NCI-H748 (cell line): ENCODE data around the gene CD93.

Source experiments
- DNase-seq: peaks from one replicate; lab custom pipeline; 2025; ENCODE audit not compliant: unreplicated experiment; lab: John Stamatoyannopoulos, UW

The CD93 gene

DNA sequence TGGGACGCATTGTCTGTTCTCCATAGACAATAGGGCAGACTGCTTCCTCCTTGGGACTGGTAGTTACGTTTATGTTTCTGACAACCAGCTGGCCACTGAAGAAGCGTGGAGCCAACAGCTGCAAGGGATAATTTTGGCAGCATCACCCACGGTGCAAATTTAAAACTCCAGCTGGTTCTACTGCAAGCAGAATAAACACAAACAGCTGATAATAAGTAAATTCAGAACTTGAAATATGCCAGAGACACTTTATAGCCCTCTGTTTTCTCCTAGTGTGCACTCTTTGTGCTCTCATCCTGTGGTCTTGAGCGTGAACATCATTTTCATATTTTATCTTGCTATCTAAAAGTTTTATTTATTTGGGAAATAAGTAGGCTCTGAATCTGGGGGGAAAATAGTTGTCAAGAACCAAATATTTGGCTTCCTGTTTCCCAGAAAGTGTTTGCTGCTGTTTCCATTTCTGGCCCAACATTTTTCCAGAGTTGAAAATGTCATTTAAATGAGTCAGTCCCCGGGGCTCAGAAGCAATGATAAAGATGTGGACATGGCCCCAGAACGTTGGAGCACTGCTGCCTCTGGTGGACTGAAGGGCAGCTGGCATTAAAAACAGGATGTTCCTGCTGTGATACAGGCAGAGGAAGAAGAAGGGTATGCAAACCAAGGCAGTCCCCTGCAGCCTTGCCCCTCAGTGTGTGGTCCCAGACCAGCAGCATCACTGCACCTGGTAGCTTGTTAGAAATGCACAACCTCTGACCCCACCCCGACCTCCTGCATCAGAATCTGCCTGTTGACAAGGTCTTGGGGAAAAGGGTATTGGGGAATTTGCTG lies 24.2 kb downstream of the CD93 start:
- DNase-seq, result peak; percentile 82

DNA sequence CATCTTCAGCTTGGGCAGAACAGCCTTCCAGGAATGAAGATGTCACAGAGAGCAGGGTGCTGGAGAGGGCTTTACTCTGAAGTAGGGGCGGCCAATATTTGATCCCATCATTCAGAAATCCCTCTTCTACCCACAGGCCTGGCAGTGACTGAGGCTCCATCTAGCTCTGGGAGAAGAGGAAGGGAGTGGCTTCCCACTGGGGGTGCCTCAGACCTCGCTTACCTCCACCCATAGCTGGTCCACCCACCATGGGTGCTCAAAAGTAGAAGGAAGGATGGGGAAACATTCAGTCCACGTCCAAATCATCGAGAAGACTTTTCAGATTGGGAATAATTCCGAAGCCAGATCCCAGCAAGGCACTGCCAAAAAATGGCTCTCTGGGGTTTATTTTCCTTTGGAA lies 24.9 kb downstream of the CD93 start:
- DNase-seq, result no peak

DNA sequence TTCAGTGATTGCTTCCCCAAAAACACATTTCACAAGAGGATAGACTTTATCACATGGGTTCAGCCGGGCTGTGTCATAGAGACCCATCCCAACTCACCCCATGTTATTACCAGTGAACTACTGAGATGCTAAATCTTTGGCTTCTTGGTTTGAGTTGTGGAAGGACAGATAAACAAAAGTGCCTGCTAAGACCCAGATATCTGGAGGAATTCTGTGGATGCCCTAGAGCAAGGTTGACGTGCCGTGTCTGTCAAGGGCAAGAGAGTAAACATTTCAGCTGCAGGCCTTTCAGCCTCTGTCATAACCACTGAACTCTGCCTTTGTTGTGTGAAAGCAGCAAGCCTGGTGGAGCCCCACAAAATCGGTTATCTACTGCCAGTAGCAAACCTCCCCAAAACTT lies 25.5 kb downstream of the CD93 start:
- no peak for DNase-seq

DNA sequence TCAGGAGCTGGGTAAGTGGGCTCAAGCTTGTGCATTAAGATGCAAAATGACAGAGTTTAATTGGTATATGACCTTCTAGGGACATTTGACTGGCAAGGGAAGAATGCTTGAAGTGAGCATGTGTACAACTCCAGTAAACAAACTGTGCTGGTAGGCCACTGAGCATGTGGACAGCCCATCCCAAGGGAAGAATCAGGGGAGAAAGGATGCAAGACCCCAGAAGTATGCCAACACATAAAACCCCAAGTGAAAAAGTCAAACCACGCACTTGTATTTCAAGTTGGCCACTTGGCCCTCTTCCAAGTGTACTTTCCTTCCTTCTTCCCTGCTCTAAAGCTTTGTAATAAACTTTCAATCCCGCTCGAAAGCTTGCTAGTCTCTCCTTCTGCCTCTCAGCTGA lies 26.3 kb downstream of the CD93 start:
- no peak for DNase-seq

DNA sequence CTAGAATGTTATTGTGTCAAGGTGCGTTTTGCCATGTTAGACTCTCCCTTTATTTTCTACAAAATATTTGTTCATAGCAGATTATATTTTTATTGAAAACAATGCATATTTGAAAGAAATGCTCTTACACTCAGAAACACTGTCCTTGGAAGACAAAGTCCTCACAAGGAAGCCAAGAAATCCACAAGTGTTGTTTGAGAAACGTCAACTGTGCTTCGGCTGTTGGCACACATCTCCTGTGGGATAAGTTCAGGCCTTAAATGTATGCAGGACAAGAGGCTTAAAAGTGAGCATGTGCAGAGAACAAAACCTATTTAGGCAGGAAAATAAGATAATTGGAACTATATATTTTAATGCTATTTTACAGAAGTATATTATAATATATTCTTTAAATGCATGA lies 27.1 kb downstream of the CD93 start:
- no peak for DNase-seq

DNA sequence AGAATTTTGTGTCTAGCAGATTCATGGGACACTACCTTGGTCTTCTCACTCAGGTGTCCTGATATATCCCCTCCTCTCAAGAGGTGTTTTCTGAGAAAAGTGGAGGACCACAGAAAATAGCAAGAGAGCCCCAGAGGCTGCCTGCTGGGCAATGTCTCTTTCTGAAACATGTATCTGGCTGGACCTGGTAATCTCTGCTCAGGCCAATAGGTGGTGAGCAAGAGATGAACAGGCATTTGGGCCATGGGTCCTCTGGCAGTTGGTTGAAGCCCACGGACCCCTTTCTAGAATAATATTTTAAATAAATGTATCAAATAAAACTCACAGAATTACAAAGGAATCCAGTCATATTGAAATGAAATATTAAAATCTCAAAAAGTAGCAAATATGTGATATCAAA lies 27.9 kb downstream of the CD93 start:
- DNase-seq, result no peak

DNA sequence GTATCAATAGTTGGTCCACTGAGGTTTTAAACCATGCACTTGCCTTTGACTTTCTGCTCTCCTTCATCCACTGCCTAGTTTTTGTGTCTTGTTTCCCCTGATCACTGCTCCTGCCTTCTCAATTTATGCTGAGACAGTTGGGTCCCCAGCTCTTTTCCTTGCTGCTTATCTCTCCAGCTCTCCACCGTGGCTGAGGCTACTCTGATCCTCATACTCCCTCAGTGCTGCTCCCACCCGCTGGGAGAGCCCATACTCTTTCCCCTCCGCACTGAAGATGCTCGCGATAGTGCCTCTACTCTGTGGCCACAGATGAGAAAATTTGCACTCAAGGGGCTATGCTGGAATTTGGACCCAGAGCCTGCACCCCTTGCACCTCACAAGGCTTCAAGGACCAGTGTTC lies 33.2 kb downstream of the CD93 start:
- DNase-seq, result no peak

DNA sequence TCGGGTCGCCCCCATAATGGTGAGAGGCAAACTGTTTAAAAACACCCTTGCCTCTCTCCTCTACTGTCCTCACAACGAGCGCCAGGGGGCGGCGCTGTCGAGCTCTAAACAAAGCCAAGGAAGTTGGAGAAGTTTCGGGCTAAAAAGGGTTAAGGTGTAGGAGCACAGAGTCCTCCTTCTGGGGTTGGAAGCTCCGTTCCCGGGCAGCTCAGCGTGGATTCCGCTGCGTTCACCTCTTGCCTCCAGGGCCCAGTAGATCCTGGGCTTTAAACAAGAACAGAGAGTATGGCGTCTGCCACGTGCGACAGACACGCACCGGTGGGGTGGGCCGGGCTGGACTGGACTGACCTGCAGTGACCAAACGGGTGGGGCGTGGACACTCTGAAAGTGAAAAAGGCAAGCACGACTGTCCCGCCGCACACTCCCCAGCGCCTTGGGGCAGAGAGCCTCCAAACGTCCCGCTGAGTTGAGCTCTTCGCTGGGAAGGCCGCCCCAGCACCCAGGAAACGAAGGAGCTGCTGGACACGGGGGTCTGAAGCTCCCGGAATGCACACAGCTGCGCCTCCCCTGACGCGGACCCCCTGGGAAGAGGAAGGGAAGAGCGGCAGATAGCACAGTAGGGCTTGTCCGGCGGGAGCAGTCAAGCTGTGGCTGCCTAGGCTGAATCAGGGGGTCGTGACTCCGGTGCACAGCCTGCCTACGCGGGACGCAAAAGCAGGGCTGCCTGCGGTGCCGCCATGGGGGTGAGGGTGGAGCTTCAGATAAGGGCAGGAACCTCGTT lies 35.1 kb downstream of the CD93 start:
- peak; percentile 89 for DNase-seq

DNA sequence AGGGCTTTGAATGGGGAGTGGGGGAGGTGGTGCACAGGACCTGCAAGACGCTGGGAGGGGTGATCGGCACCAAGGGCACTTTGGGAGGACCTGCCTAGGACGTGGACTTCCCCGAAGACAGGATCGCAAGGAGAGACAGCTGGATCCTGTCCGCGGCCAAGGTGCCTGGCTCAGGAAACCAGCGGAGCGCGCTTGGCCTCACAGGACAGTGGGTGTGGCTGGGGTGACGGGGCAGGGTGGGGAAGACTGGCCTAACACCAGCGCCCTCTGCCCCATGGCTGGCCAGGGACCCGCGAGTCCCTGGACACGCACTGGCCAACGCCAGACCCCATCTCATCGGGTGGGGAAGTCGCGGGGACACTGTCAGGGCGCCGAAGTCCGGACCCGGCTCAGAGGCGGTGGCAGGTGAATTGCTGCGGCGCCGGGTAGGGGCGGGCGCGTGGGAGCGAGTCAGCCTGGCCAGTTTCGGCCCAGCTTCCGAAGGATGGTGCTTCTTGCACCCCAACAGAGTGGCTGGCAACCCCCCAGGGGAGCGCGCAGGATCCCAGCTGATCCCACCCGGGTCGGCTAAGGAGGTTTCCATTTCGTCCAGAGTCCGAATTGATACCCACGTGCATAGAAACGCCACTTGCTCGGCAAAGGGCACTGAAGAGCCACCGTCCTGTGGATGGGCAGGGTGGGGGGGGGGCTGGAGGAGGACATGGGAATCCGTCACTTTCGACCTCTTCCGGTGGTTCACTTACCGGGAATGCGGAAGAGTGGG lies 35.9 kb downstream of the CD93 start:
- DNase-seq, result peak; percentile 76

DNA sequence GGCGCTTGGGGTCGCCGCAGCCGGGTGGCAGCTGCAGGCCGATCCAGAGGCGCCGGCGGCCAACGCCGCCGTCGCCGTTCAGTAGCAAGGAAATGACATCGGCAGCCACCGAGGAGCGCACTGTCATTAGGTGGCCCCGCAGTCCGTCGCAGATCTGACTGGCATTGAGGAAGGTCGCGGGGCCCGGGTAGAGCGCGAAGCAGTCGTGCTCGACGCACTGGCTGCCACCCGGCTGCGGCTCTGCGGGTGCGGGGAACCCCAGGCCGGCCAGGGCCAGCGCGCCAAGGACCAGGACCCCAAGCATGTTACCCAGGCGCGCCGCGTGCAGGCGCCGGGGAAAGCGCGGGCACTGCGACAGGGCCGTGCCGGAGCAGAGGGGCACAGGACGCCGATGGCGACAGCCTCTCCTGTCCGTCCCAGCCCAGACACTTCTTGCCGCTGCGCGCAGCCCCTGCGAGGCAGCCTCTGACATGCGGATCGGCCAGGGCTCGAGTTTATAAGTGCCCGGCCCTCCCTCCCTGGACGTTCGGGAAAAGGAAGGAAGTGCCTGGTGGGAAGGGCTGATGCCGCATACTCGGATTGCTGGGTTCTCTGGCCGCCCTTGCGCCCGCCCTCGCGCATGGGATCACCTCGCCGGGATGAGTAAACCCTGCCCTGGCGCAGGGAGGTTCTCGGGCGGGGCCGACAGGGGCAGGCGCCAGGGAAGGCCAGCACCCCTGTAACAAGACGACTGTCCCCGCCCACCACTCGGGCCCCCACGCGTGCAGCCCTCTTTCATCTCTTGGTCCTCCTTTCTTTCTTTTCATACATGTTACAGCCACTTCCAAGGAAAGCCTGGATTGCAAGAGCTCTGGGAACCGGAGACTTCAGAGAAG lies 36.7 kb downstream of the CD93 start, which contains the start of gene THBD:
Gene THBD, minus strand, starts transcription at position 472 of the 875 bp plus-strand sequence. Its CDS starts 168 bp downstream, at position 304.
- DNase-seq, result peak; percentile 90

DNA sequence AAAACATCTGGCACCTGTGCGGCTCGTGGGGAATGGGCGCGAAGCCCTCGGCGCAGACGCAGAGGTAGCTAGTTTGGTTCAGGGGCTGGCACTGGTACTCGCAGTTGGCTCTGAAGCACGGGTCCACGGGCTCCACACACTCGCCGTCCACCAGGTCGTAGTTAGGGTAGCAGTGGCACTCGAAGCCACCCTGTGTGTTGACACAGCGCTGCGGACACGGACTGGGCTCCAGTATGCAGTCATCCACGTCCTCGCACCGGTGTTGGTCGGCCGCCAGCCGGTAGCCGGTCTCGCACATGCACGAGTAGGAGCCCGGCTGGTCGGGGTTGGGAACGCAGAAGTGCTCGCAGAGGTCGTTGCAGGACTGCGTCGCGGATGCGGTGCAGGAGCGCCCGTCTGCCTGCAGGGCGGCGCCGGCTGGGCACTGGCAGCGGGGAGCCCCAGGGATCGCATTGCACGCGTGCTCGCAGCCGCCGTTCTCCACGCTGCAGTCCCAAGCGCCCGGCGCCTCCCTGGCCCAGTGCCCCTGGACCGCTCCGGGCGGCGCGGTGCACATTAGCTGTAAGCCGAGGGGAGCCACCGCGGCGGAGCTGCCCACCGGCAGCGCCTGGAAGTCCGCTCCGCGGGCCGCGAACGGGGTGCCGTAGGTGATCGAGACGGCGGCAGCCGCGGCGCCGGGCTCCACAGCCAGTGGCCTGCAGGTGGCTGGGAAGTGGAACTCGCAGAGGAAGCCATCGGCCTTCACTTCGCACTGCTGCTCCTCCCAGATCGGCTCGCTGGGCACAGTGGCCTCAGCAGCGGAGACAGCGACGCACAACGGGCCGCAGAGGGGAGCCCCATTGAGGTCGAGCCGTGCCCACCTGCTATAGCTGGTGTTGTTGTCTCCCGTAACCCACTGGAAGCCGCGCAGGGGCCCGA lies 37.6 kb downstream of the CD93 start:
- peak; percentile 91 for DNase-seq

DNA sequence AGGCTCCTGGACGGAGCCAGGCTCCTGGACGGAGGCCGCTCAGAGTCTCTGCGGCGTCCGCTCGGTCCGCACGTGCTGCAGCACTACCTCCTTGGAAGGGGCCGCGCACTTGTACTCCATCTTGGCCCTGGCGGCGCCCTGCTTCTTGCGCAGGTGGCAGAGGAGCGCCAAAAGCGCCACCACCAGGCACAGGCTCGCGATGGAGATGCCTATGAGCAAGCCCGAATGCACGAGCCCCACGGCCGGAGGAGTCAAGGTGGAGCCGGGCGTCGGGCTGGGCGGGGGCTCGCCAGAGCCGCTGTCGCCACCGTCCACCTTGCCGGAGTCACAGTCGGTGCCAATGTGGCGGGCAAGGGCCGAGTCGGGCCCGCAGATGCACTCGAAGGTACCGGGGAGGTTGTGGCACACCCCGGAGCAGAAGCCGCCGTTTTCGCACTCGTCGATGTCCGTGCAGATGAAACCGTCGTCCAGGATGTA lies 38.3 kb downstream of the CD93 start:
- peak; percentile 83 for DNase-seq

DNA sequence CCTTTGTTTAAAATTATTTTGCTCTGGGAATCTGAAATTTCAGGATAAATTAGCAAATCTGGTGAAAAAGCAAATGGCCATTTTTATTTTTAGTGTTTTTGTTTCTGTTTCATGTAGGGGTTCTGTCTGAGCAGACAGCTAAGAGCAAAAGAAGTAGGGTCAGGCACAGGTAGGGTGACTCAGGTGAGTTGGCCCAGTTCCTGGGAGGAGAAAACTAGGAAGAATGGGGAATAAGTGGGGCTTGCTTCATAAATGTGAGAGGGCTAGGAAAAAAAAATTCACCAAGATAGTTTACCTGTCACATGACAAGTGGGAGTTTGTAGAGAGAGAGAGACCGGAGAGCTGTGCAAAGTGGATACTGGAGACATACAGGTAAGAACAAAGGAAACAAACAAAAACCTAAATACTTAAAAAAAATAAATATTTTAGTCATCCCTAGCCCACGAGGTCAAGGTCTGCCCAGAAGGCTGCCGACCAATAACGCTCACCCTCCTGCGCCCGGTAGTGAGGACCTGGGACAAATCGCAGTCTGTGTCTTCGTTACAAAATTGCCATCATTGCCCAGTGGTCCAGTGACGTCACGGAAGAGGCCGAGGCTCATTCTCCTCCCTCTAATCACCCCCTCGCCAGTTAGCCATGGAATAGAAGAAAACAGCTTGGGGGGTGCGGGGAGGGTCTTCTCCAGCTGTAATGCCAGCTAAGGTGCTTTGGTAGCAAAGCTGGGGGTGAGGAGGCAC lies 39.0 kb downstream of the CD93 start:
- peak; percentile 82 for DNase-seq

DNA sequence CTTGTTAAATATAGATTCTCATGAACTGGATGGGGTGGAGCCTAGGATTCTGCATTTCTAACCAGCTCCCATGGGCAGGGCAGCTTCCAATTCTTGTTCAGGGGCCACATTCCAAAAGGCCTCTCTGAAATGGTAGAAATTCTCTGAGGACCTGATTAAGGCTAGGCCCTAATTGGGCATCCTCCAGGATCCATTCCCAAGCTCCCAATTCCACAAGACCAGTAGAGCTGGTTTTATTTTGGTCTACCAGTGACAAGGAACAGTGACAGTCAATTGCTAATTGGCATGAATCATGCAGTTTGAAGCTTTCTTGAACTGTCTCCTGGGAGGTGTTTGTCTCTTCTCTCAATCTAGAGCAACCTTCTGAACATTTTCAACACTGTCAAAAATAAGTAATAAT lies 39.7 kb downstream of the CD93 start:
- peak; percentile 47 for DNase-seq

DNA sequence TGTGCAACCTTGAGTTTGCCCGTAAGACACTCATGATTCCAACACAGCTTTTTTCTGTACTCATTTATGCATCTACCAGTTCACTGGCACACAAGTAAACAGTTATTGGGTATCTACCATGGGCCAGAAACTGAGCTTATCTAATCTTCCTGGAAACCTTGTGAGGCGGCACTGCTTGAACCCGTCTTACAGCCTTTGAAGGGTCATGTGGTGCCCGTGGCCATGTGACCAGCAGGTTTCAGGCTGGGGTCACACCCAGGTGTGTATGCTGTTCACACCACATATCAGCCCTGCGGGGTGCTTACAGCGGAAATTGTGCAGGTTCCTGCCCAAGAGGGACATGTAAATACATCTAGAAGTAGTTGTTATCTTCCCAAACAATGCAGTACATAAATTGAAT lies 42.7 kb downstream of the CD93 start:
- peak; percentile 37 for DNase-seq

DNA sequence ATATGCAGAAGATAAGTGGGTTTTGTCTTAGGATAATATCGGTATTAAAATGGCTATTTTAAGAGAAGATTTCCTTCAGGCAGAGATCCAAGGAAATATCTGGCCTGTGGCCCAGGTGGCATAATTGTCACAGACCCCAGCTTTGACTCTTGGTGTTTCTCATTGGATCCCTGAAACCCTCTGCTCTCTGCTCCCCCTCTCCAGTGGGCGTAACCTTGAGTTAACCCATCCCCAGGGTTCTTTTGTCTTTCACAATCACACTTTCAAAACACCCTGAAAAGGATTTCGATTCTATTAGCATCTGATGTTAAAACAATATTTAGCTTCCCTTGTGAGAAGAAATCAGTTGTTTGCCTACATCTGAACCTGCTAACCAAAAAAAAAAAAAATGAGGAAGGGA lies 43.9 kb downstream of the CD93 start:
- DNase-seq, result peak; percentile 20

DNA sequence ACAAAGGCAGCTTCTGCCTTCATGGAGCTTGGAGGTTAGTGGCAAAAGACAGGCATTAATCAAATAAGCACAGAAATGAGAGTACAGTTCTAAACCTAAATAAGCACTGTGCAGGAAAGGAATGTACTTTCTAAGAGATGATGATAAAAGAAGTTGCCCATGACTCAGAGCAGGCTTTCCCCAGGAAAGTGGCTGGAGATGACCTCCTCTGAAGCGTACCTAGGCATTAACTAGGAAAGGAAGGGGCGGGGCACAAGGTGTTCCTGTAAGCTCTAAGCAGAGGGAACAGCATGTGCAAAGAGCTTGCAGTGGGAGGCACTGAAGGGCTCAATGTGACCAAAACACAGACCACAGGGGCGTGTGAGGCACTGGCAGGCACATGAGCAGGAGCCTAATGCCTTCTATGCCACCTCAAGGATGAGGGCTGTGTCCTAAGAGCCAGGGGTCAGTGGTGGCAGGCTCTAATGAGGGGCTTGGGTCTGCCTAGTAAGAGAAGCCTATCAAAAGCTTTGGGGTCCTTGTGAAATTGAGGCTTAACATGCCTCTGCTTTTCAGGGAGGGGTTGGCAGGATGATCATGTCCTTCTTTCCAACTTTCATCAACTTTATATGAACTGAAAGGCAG lies 46.1 kb downstream of the CD93 start:
- DNase-seq, result no peak
